ENCODE measurements around the gene TBC1D4. TPM values are rescaled to one million over a fixed set of nuclear protein-coding genes. Genes with fewer than 3 reads are reported as not detected.
"Not testable (repeated sequence)": the region's sequence is repeated elsewhere in the genome, so short reads cannot be mapped to it uniquely, and the experiment has no call there.

TBC1D4 gene
- total RNA-seq, 4 donors from 2014 or later: 20.2 to 74.7 (median 30.9) TPM

DNA sequence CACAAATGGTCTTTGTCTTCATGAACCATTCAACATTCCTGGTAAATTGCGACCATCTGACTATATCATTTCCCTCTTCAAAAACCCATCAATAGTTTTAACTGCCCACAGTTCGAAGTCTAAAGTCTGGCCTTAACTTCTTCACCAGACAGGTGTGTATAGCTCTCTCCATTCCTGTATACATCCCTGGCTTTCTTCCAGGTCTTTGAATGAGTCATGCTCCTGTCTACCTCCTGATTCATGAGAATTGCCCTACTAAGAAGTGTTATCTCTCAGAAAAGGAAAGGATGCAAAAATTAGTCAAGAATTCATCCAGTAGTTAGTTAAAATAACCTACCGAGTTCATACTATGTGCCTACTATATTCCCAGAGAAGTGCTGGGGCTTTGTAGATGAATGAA, 225.0 kb downstream of the TBC1D4 start:
- H3K27me3 ChIP-seq: no peaks in the 10 kb centered on the region
- TF ChIP-seq, protein P1, sequence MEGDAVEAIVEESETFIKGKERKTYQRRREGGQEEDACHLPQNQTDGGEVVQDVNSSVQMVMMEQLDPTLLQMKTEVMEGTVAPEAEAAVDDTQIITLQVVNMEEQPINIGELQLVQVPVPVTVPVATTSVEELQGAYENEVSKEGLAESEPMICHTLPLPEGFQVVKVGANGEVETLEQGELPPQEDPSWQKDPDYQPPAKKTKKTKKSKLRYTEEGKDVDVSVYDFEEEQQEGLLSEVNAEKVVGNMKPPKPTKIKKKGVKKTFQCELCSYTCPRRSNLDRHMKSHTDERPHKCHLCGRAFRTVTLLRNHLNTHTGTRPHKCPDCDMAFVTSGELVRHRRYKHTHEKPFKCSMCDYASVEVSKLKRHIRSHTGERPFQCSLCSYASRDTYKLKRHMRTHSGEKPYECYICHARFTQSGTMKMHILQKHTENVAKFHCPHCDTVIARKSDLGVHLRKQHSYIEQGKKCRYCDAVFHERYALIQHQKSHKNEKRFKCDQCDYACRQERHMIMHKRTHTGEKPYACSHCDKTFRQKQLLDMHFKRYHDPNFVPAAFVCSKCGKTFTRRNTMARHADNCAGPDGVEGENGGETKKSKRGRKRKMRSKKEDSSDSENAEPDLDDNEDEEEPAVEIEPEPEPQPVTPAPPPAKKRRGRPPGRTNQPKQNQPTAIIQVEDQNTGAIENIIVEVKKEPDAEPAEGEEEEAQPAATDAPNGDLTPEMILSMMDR (IDR thresholded peaks at IDR 0.05): no peak
- TF ChIP-seq POLR2A (IDR thresholded peaks at IDR 0.05): no peak
- intact Hi-C loops (cut with DNase I; ENCODE audit: low total_unique reads): no loop called here

DNA sequence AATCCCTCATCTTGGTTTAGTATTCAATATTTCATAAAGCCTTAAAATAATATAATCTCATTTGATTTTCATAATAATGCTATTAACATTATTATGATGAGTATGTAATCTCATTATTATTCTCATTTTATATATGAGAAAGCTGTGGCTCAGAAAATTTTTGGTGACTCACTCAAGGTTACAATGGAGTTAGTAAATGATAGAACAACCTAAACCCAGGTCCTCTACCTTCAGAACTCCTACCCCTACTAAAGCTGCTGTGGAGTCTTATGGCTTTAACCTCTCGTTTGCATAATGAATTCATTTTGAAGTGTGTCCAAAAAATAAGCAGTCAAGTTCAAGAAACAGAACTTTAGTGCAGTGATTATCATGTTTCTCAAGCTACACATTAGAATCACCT, 226.3 kb downstream of the TBC1D4 start:
- Histone ChIP-seq H3K4me1 (no peaks in the 10 kb centered on the region), H3K27me3 (no peaks in the 10 kb centered on the region), H3K36me3 (no peaks in the 10 kb centered on the region), H3K4me3 (no peak overlapping the region), H3K9me3 (no peaks in the 10 kb centered on the region), H3K27ac (no peak overlapping the region)
- no peak for TF ChIP-seq POLR2A (IDR thresholded peaks at IDR 0.05)
- no peak for DNase-seq
- intact Hi-C loops (cut with DNase I; ENCODE audit: low total_unique reads): no loop called here

More for the DNA sequence above, 225.0 kb downstream of the TBC1D4 start:
- Histone ChIP-seq H3K27ac (no peak overlapping the region), H3K36me3 (no peaks in the 10 kb centered on the region), H3K4me3 (no peak overlapping the region), H3K9me3 (no peaks in the 10 kb centered on the region), H3K4me1 (no peaks in the 10 kb centered on the region)
- DNase-seq: no peak

DNA sequence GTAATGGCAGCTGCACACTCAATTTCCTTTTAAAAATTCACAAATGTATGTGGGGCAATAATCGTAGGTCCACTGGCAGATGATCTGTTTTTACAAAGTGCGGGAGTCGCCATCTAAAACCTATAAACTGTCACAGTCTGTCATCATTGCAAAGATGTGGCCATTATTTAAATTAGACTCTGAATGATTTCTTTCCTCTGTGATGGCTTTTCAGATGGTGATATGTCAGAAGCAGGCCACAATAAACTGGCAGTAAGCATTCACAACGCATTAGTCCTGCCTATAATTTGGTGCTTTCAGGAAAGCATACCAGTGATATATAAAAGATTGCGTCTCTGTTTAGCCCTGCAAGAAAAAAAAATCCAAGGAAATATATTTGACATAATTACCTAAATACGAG, 226.8 kb downstream of the TBC1D4 start:
- H3K4me1 ChIP-seq: no peaks in the 10 kb centered on the region
- no peaks in the 10 kb centered on the region for H3K36me3 ChIP-seq
- no peak overlapping the region for H3K4me3 ChIP-seq
- intact Hi-C loops (cut with DNase I; ENCODE audit: low total_unique reads): no loop called here
- TF ChIP-seq, protein P1 (IDR thresholded peaks at IDR 0.05): no peak
- no peak for TF ChIP-seq POLR2A (IDR thresholded peaks at IDR 0.05)
- H3K27me3 ChIP-seq: no peaks in the 10 kb centered on the region
- no peak overlapping the region for H3K27ac ChIP-seq
- no peaks in the 10 kb centered on the region for H3K9me3 ChIP-seq
- DNase-seq: no peak

DNA sequence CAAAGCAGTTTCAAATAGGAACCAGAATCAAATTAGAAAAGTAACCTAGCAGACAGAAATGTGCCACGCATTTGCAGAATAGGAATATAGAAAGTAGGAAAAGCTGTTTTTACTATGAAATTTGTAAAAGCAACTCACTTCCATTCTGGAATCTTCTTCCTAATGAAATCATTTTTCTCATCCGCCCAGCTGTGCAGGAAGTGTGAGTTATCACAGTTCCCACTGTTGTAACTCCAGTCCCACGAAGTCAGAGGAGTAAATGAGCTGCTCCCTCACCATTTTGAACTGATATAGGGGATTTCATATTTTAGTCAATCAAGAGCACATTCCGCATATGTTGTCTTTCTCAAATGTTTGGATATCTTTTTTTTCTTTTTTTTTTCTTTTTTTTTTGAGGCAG, 230.8 kb downstream of the TBC1D4 start:
- no peak for DNase-seq
- Histone ChIP-seq H3K27me3 (no peaks in the 10 kb centered on the region), H3K36me3 (no peaks in the 10 kb centered on the region), H3K4me1 (no peaks in the 10 kb centered on the region), H3K27ac (no peak overlapping the region), H3K4me3 (no peak overlapping the region), H3K9me3 (no peaks in the 10 kb centered on the region)
- TF ChIP-seq POLR2A (IDR thresholded peaks at IDR 0.05): no peak
- TF ChIP-seq, protein P1 (IDR thresholded peaks at IDR 0.05): no peak
- intact Hi-C loops (cut with DNase I; ENCODE audit: low total_unique reads): no loop called here

DNA sequence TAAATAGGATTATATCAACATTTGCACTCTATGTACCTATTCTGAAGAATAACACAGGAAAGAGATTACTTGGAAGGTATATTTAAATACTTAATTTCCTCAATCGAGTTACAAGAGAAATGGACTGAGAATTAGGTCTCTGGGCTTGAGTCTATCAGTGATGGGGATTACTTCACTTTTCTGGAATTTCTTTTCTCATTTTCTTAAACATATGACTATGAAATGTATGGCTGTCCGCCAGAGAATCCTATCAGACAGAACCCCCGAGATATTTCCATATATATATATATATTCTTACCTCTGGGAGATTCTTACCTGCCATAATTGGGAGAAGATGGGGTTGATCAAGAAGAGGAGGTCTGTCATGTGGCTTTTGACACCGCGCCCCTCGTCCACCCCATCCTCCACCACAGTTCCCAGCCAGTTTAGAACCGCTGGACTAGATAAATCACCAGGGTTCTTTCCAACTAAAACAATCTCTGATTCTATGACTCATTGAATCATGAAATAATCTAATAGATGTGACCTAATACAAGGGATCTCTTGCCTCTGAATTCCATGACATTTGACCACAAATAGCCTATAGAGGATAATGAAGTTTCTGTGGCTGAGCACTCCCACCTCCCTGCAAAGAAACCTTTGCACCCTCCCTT, 231.3 kb downstream of the TBC1D4 start:
- Histone ChIP-seq H3K9me3 (no peaks in the 10 kb centered on the region), H3K27me3 (no peaks in the 10 kb centered on the region), H3K27ac (no peak overlapping the region), H3K4me3 (no peak overlapping the region), H3K36me3 (no peaks in the 10 kb centered on the region), H3K4me1 (no peaks in the 10 kb centered on the region)
- intact Hi-C loops (cut with DNase I; ENCODE audit: low total_unique reads): no loop called here
- DNase-seq: no peak
- TF ChIP-seq POLR2A (IDR thresholded peaks at IDR 0.05): no peak
- TF ChIP-seq, protein P1 (IDR thresholded peaks at IDR 0.05): no peak

DNA sequence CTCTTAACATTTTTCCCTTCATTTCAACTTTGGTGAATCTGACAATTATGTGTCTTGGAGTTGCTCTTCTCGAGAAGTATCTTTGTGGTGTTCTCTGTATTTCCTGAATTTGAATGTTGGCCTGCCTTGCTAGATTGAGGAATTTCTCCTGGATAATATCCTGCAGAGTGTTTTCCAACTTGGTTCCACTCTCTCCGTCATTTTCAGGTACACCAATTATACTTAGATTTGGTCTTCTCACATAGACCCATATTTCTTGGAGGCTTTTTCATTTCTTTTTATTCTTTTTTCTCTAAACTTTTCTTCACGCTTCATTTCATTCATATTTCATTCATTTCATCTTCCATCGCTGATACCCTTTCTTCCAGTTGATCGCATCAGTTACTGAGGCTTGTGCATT, 236.4 kb downstream of the TBC1D4 start:
- DNase-seq; H3K4me3 ChIP-seq; H3K27me3 ChIP-seq; H3K4me1 ChIP-seq; H3K27ac ChIP-seq; H3K9me3 ChIP-seq; H3K36me3 ChIP-seq; intact Hi-C loops (cut with DNase I; ENCODE audit: low total_unique reads): not testable (repeated sequence)

DNA sequence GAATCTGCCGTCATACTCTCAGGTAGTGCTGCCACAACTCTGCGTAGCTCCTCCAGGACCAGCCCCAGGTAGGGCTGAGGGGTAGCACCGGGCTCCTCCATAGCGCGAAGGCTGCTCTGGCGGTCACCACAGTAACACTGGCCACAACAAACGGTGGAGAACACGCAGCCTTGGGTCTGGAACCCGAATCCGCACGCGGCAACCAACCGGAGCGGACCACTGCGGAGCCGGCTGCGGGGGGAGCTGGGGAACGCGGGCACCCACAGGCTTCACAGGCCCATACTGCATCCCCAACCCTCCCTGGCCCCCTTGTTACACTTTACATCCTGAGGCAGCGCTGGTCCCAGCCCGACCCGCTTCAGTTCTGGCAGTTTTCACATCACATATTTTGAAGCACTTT, 241.7 kb downstream of the TBC1D4 start:
- H3K36me3 ChIP-seq; DNase-seq; intact Hi-C loops (cut with DNase I; ENCODE audit: low total_unique reads); H3K27me3 ChIP-seq; H3K9me3 ChIP-seq; H3K27ac ChIP-seq; H3K4me3 ChIP-seq; H3K4me1 ChIP-seq: not testable (repeated sequence)

Data from uterus (tissue), 4 donors.